Esophagus muscularis mucosa (tissue), 4 donors: ENCODE results near the gene CT45A1. TPM values are rescaled to one million over a fixed set of nuclear protein-coding genes. Genes with fewer than 3 reads are reported as not detected.
"Not testable (repeated sequence)": the region's sequence is repeated elsewhere in the genome, so short reads cannot be mapped to it uniquely, and the experiment has no call there.

Experiments used
- DNase-seq: peaks from one replicate; pipeline ENCODE4 v3.0.0-alpha.2; 2017; ENCODE audit errors: extremely low spot score
- H3K27ac ChIP-seq, 4 donors: fragments of 200-600 bp; sonication (generic); replicated peaks in 1 of 4; 1 replicate in 3 of 4; 2 replicates in 1 of 4; pipeline ENCODE4 v1.5.1; 2016 to 2019; ENCODE audit warnings: mild to moderate bottlenecking in 1 of 4
- H3K27me3 ChIP-seq, 4 donors: fragments of 200-600 bp; sonication (generic); one replicate each; pipeline versions ENCODE4 v1.5.1 to v1.6.0; 2016 to 2019
- H3K36me3 ChIP-seq, 4 donors: fragments of 200-600 bp; sonication (generic); one replicate each; pipeline ENCODE4 v1.5.1; 2016 to 2019
- H3K4me1 ChIP-seq, 4 donors: fragments of 200-600 bp; sonication (generic); one replicate each; pipeline ENCODE4 v1.5.1; 2016 to 2019
- H3K4me3 ChIP-seq, 4 donors: fragments of 200-600 bp; sonication (generic); 1 replicate in 2 of 4; 2 replicates in 2 of 4; pipeline ENCODE4 v1.5.1; 2016 to 2019; ENCODE audit warnings: mild to moderate bottlenecking in 4 of 4, moderate library complexity in 1 of 4
- H3K9me3 ChIP-seq, 4 donors: fragments of 200-600 bp; sonication (generic); 1 replicate in 3 of 4; 2 replicates in 1 of 4; pipeline ENCODE4 v1.5.1; 2016 to 2019
- CTCF ChIP-seq, 3 experiments: fragments of 200-600 bp in 2 of 3; fragments of 450-650 bp in 1 of 3; sonication (generic) in 2 of 3; IDR thresholded peaks; one replicate each; pipeline ENCODE4 v1.5.1; 2017 to 2019; ENCODE audit warnings: antibody characterized with exemption in 3 of 3, mild to moderate bottlenecking in 2 of 3, moderate library complexity in 1 of 3
- EP300 ChIP-seq: sonication (generic); formaldehyde crosslinking; IDR thresholded peaks from one replicate; pipeline ENCODE4 v1.6.1; 2017; ENCODE audit warnings: antibody characterized with exemption
- POLR2A ChIP-seq: fragments of 450-650 bp; IDR thresholded peaks from one replicate; pipeline ENCODE4 v1.6.1; 2017; ENCODE audit warnings: antibody characterized with exemption, moderate library complexity, mild to moderate bottlenecking, low read depth
- POLR2AphosphoS5 ChIP-seq, 2 donors: sonication (generic); formaldehyde crosslinking; IDR thresholded peaks; one replicate each; pipeline ENCODE4 v1.6.1; 2017; ENCODE audit warnings: antibody characterized with exemption in 2 of 2
- WGBS: methylation state at CpG from one replicate; pipeline ENCODE4 v1.1.5; 2018; 5-methylcytosine and 5-hydroxymethylcytosine counted together
- intact Hi-C: fragments of 100-400 bp; cut with DNase I; formaldehyde crosslinking; loops from one replicate; pipeline ENCODE4 v1.15.1; 2023
- total RNA-seq, 4 donors: library from RNA; depleted of rRNA; stranded (reverse); fragments of >200 nt; gene quantifications; one replicate each; pipeline versions ENCODE4 v1.1.0 to v1.2.1, GENCODE V29; 2016

The CT45A1 gene
- total RNA-seq, 4 donors from 2014 or later: not detected

GRCh38 chrX:135707880-135708279 lies 5.6 kb upstream of the CT45A1 start:
- no peaks in the 10 kb centered on the region for H3K9me3 ChIP-seq
- TF ChIP-seq CTCF (IDR thresholded peaks at IDR 0.05) (no peak), POLR2A (no peak), EP300 (no peak), POLR2AphosphoS5 (IDR thresholded peaks at IDR 0.05) (no peak)
- H3K4me3 ChIP-seq: no peak overlapping the region
- no peak overlapping the region for H3K27ac ChIP-seq
- WGBS: 59% methylated on average over 8 of the region's 12 CpGs
- H3K4me1 ChIP-seq: no peaks in the 10 kb centered on the region
- H3K36me3 ChIP-seq: no peaks in the 10 kb centered on the region
- DNase-seq: no peak
- no peaks in the 10 kb centered on the region for H3K27me3 ChIP-seq
- intact Hi-C loops: no loop called here

DNA sequence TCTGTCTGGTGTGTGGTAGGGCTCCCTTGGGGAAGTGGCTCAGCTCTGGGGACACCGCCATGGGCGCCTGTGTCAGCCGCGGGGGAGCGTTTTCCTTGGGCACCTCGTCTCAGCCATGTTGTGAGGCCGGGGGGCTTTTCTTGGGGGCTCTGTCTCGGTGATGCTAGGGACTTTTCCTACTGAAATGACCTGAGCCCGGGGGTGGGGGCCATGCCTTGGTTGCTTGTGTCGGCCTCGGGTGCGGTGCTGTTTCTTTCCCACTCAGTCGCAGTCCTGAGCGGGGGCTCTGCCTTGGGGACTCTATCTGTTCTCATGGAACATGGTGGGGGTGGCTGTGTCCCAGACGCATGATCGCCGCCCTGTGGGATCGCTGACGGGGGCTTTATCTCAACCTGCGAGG lies 356 bp downstream of the CT45A1 start:
- DNase-seq: no peak
- H3K27ac ChIP-seq: no peak overlapping the region

DNA sequence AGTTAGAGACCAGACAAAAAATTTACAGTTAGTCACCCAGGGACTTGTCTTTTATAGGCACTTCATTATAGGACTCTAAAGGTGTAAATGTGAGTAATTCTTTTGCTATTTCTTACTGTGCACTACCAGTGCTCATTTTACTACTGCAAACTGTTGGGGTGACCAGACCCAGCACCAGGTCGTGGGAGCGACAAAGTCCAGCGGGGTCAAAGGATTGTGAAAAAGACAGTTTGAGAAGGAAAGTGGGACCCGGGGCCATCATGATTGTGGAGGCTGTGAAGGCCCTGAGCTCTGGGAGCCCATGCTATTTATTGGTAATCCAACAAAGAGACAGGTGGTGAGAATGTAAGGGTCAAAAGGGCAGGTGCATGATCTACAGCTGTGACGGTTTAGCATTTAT lies 21.2 kb downstream of the CT45A1 start:
- H3K9me3 ChIP-seq, DNase-seq, intact Hi-C loops, H3K4me1 ChIP-seq, H3K36me3 ChIP-seq, H3K27me3 ChIP-seq, H3K4me3 ChIP-seq, H3K27ac ChIP-seq: not testable (repeated sequence)
- 68% methylated on average over 5 of the region's 5 CpGs for WGBS

More for the DNA sequence above, 356 bp downstream of the CT45A1 start:
- no peaks in the 10 kb centered on the region for H3K4me1 ChIP-seq
- WGBS: 90% methylated on average over 17 of the region's 20 CpGs
- H3K27me3 ChIP-seq: no peaks in the 10 kb centered on the region
- no peaks in the 10 kb centered on the region for H3K9me3 ChIP-seq
- H3K36me3 ChIP-seq: no peaks in the 10 kb centered on the region
- intact Hi-C loops: no loop called here
- TF ChIP-seq EP300 (no peak), POLR2AphosphoS5 (IDR thresholded peaks at IDR 0.05) (no peak), CTCF (IDR thresholded peaks at IDR 0.05) (no peak), POLR2A (no peak)
- no peak overlapping the region for H3K4me3 ChIP-seq

- Histone ChIP-seq H3K27me3 (no peaks in the 10 kb centered on the region), H3K36me3 (no peaks in the 10 kb centered on the region), H3K9me3 (no peaks in the 10 kb centered on the region), H3K27ac (no peak overlapping the region), H3K4me3 (no peak overlapping the region), H3K4me1 (no peaks in the 10 kb centered on the region)
- no peak for DNase-seq
- TF ChIP-seq CTCF (IDR thresholded peaks at IDR 0.05): no peak
- intact Hi-C loops: no loop called here
- 29% methylated on average over 4 of the region's 4 CpGs for WGBS
Observed at GRCh38 chrX:135737366-135738071, 24.1 kb downstream of the CT45A1 start.

- Histone ChIP-seq H3K36me3 (no peaks in the 10 kb centered on the region), H3K4me1 (no peaks in the 10 kb centered on the region), H3K27ac (no peak overlapping the region), H3K4me3 (no peak overlapping the region), H3K27me3 (no peaks in the 10 kb centered on the region), H3K9me3 (no peaks in the 10 kb centered on the region)
- DNase-seq: no peak
- TF ChIP-seq POLR2AphosphoS5 (IDR thresholded peaks at IDR 0.05) (no peak), POLR2A (no peak), CTCF (IDR thresholded peaks at IDR 0.05) (no peak), EP300 (no peak)
- WGBS: 70% methylated on average over 12 of the region's 18 CpGs
- intact Hi-C loops: no loop called here
Observed at GRCh38 chrX:135740681-135741149, 27.3 kb downstream of the CT45A1 start.
